Measurements from ENCODE around the gene HPCAL1.

DNA sequence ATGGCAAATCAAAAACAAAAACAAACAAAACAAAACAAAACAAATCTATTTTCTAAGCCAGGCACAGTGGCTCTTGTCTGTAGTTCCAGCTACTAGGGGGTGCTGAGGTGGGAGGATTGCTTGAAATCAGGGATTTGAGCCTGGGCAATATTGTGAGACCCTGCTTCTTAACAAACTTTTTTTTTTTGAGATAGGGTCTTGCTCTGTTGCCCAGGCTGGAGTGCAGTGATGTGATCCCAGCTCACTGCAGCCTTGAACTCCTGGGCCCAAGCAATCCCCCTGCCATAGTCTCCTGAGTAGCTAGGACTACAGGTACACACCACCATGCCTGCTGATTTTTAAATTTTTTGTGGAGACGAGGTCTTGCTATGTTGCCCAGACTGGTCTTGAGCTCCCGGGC, 6.2 kb downstream of the HPCAL1 start:
- no peak for TF ChIP-seq EZH2 (IDR thresholded peaks at IDR 0.05; ENCODE audit: borderline replicate concordance, insufficient read depth, low read depth, low read length, poor library complexity, severe bottlenecking)
- TF ChIP-seq CTCF (IDR thresholded peaks at IDR 0.05), result no peak
